Panc1 (cell line): Measurements from ENCODE around the gene MYOT. TPM values are rescaled to one million over a fixed set of nuclear protein-coding genes. Genes with fewer than 3 reads are reported as not detected.
"Not testable (repeated sequence)": the region's sequence is repeated elsewhere in the genome, so short reads cannot be mapped to it uniquely, and the experiment has no call there.

Experiments
- ATAC-seq: fragments of 200-7000 bp; cut with Tn5 transposase; 2 replicates; pipeline ENCODE4 v1.9.1; 2020; ENCODE audit warnings: mild to moderate bottlenecking, moderate library complexity
- BruUV-seq: library from RNA; stranded (reverse); fragments of 400-500 nt; replicated peaks from 2 replicates; lab custom pipeline; 2021; lab: Mats Ljungman, UMichigan
- CTCF ChIA-PET: fragments of 300-600 bp; sonication (Branson Sonifier 250); formaldehyde crosslinking; loops from one replicate; lab custom pipeline; 2022; ENCODE audit warnings: antibody characterized with exemption; lab: Charles Lee
- POLR2A ChIA-PET: fragments of 300-600 bp; sonication (Branson Sonifier 250); formaldehyde crosslinking; loops from one replicate; lab custom pipeline; 2022; ENCODE audit warnings: antibody characterized with exemption; lab: Charles Lee
- DNase-seq: peaks from one replicate; pipeline ENCODE4 v3.0.0-alpha.2; 2010; ENCODE audit warnings: low read depth, low spot score
- H3K27ac ChIP-seq: 2 replicates; pipeline ENCODE4 v1.5.1; 2011; ENCODE audit warnings: mild to moderate bottlenecking, low read length, inconsistent platforms
- H3K27me3 ChIP-seq: fragments of 200-500 bp; sonication (Bioruptor generic); 2 replicates; pipeline ENCODE4 v1.6.0; 2014; ENCODE audit warnings: low read length, inconsistent platforms; ENCODE audit not compliant: control insufficient read depth, insufficient read depth
- H3K36me3 ChIP-seq: fragments of 200-500 bp; sonication (Bioruptor generic); 2 replicates; pipeline ENCODE4 v1.5.1; 2014; ENCODE audit warnings: inconsistent platforms, mild to moderate bottlenecking, low read length, moderate library complexity; ENCODE audit not compliant: control insufficient read depth, insufficient read depth
- H3K4me1 ChIP-seq: 2 replicates; pipeline ENCODE4 v1.5.1; 2011; ENCODE audit warnings: inconsistent platforms, mild to moderate bottlenecking, low read length, moderate library complexity; ENCODE audit not compliant: control insufficient read depth, insufficient read depth
- H3K4me3 ChIP-seq, 2 experiments: 2 replicates each; pipeline ENCODE4 v1.5.1; 2011 to 2012; ENCODE audit warnings: low read depth in 2 of 2, low read length in 2 of 2, mild to moderate bottlenecking in 2 of 2, inconsistent platforms in 1 of 2, moderate library complexity in 1 of 2
- H3K9me3 ChIP-seq: fragments of 200-500 bp; sonication (Bioruptor generic); 2 replicates; pipeline ENCODE4 v1.5.1; 2014; ENCODE audit warnings: low read depth, mild to moderate bottlenecking, inconsistent platforms, low read length, moderate library complexity; ENCODE audit not compliant: control insufficient read depth, insufficient read depth
- CTCF ChIP-seq: fragments of 450-650 bp; IDR thresholded peaks from 2 replicates; pipeline ENCODE4 v1.5.1; 2017; ENCODE audit warnings: mild to moderate bottlenecking
- POLR2AphosphoS5 ChIP-seq: IDR thresholded peaks from 2 replicates; pipeline ENCODE4 v1.6.1; 2012; ENCODE audit warnings: mild to moderate bottlenecking, low read depth, low read length, moderate library complexity
- REST ChIP-seq, 2 experiments: IDR thresholded peaks; 2 replicates each; pipeline ENCODE4 v1.6.1; 2011 to 2012; ENCODE audit warnings: low read depth in 2 of 2, control low read depth in 1 of 2, low read length in 1 of 2, mild to moderate bottlenecking in 1 of 2, moderate library complexity in 1 of 2; ENCODE audit not compliant: insufficient read depth in 1 of 2
- SIN3A ChIP-seq: IDR thresholded peaks from 2 replicates; pipeline ENCODE4 v1.6.1; 2012; ENCODE audit warnings: low read depth, mild to moderate bottlenecking, low read length, moderate library complexity, borderline replicate concordance; ENCODE audit not compliant: insufficient read depth
- TCF7L2 ChIP-seq: IDR thresholded peaks from 2 replicates; pipeline ENCODE4 v1.6.1; 2011; ENCODE audit warnings: mild to moderate bottlenecking, low read depth, low read length, inconsistent platforms
- in situ Hi-C: cut with HindIII; loops from 2 replicates; pipeline ENCODE4 v1.10.0; 2016; ENCODE audit warnings: low sequenced_read_pairs, low pct_unique_long_range_greater_than_20kb
- intact Hi-C: fragments of 100-400 bp; cut with micrococcal nuclease; formaldehyde crosslinking; loops from one replicate; pipeline ENCODE4 v1.10.0; 2022; ENCODE audit not compliant: unreplicated experiment
- total RNA-seq: library from RNA; stranded (reverse); gene quantifications from one replicate; pipeline ENCODE4 v1.2.1, GENCODE V29; 2021; ENCODE audit not compliant: unreplicated experiment

MYOT gene
- total RNA-seq, 1 experiment from 2014 or later, result not detected

DNA sequence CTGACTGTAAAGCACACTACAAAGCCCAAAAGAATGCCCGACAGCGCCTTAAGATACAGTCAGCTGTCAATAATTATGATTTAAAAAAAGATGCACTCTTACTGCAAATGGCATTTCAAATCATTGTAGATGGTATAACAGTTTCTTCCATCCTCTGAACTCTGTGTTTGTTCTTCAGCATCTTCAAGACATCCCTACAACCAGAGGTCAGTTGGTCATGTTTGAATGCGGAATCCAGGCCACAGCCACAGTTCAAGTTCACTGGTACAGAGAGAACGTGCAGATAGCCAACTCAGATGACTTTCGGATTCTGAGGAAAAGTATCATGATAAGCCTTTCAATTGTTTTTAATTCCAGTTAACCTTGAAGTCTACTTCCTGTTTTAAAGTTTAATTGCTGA lies 8.7 kb upstream of the MYOT start:
- POLR2A ChIA-PET, result no interaction called here
- CTCF ChIA-PET, result no interaction called here
- DNase-seq (no peak), ATAC-seq (no peak)
- Histone ChIP-seq H3K4me1 (peaks cover 2% of the 10 kb centered on the region; the same call in 1 of the 2 replicates), H3K4me3 (no peak overlapping the region), H3K36me3 (no peaks in the 10 kb centered on the region), H3K27me3 (no peaks in the 10 kb centered on the region), H3K9me3 (no peaks in the 10 kb centered on the region), H3K27ac (no peak overlapping the region)
- in situ Hi-C loops (no loop called here), intact Hi-C loops (no loop called here)
- BruUV-seq, result no TSS peak
- TF ChIP-seq SIN3A, result no peak
- no peak for TF ChIP-seq TCF7L2
- TF ChIP-seq REST (IDR thresholded peaks at IDR 0.05; ENCODE audit: insufficient read depth in 1 of 2, low read depth in 2 of 2, low read length in 1 of 2), result no peak
- TF ChIP-seq CTCF, result no peak
- TF ChIP-seq POLR2AphosphoS5, result no peak

DNA sequence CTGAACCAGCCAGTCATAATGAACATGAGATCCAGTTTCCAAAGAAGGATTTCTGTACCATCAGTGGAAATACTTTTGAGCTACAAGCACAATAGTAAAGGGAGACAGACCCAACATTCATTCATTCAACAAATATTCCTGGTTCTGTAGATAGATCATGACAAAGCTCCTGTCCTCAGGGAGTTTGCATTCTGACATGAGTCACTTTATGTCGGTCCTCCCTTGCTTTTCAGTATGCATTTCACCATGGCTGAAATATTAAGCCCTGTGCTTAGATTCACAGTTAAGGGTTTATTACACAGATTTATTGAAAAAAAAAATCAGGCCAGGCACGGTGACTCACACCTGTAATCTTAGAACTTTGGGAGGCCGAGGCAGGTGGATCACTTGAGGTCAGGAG lies 5.4 kb upstream of the MYOT start:
- TF ChIP-seq SIN3A, result no peak
- no peak for TF ChIP-seq POLR2AphosphoS5
- no peak for TF ChIP-seq TCF7L2
- TF ChIP-seq CTCF, result no peak
- TF ChIP-seq REST (IDR thresholded peaks at IDR 0.05; ENCODE audit: insufficient read depth in 1 of 2, low read depth in 2 of 2, low read length in 1 of 2), result no peak
- no peaks in the 10 kb centered on the region for H3K36me3 ChIP-seq
- CTCF ChIA-PET, result no interaction called here
- H3K27me3 ChIP-seq, result no peaks in the 10 kb centered on the region
- ATAC-seq (no peak), DNase-seq (no peak)
- no peak overlapping the region for H3K4me3 ChIP-seq
- BruUV-seq, result no TSS peak
- intact Hi-C loops, result no loop called here
- H3K27ac ChIP-seq, result no peak overlapping the region
- H3K4me1 ChIP-seq, result peaks cover 2% of the 10 kb centered on the region; the same call in 1 of the 2 replicates
- no peaks in the 10 kb centered on the region for H3K9me3 ChIP-seq
- in situ Hi-C loops, result no loop called here
- POLR2A ChIA-PET, result interaction anchor here (0.5 kb wide), 1 partner anchor 9 kb away, joined by 4 read pairs; no protein-coding TSS in a partner anchor

DNA sequence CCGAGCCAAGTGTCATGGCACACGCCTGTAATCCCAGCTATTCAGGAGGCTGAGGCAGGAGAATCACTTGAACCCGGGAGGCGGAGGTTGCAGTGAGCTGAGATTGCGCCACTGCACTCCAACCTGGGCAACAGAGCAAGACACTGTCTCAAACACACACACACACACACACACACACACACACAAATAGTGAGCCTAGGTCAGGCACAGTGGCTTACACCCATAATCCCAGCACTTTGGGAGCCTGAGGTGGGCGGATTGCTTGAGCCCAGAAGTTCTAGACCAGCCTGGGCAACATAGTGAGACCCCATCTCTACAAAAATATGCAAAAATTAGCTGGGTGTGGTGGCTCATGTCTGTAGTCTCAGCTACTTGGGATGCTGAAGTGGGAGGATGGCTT lies 4.0 kb upstream of the MYOT start:
- H3K27ac ChIP-seq, intact Hi-C loops, H3K27me3 ChIP-seq, H3K9me3 ChIP-seq, H3K4me1 ChIP-seq, in situ Hi-C loops, POLR2A ChIA-PET, BruUV-seq, ATAC-seq, DNase-seq, CTCF ChIA-PET, H3K4me3 ChIP-seq, H3K36me3 ChIP-seq: not testable (repeated sequence)
